Measurements from ENCODE around the gene PACS1. TPM values are rescaled to one million over a fixed set of nuclear protein-coding genes. Genes with fewer than 3 reads are reported as not detected.

Gene PACS1
- total RNA-seq, 1 donor from 2014 or later: 30.6 TPM

DNA sequence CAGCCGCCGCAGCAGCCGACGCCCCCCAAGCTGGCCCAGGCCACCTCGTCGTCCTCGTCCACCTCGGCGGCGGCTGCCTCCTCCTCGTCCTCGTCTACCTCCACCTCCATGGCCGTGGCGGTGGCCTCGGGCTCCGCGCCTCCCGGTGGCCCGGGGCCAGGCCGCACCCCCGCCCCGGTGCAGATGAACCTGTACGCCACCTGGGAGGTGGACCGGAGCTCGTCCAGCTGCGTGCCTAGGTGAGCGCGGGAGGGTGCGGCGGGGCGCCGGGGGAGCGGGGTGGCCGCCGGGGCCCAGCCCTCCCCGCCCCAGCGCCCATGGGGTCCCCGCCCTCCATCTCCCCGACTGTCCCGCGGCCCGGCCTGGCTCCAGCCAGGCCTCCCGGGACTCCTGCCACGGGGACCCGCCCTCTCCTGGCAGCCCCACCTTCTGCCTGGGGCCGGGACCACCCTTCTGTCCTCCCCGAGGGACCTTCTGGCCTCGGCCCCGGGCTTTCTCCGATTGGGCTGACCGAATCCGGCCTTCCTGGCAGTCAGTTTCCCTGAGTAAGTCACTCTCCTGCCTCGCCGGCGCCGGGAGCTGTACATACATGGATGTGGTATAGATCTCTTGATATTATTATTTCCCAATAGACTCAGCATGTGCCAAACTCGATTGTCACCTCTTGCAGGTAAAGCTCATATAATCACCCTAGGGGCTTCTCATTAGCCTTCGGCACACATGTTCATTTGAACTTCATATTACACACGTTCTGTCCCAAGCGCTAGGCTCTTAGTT is 720 bp downstream of the PACS1 start:
- TF ChIP-seq, protein P1, sequence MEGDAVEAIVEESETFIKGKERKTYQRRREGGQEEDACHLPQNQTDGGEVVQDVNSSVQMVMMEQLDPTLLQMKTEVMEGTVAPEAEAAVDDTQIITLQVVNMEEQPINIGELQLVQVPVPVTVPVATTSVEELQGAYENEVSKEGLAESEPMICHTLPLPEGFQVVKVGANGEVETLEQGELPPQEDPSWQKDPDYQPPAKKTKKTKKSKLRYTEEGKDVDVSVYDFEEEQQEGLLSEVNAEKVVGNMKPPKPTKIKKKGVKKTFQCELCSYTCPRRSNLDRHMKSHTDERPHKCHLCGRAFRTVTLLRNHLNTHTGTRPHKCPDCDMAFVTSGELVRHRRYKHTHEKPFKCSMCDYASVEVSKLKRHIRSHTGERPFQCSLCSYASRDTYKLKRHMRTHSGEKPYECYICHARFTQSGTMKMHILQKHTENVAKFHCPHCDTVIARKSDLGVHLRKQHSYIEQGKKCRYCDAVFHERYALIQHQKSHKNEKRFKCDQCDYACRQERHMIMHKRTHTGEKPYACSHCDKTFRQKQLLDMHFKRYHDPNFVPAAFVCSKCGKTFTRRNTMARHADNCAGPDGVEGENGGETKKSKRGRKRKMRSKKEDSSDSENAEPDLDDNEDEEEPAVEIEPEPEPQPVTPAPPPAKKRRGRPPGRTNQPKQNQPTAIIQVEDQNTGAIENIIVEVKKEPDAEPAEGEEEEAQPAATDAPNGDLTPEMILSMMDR (IDR thresholded peaks at IDR 0.05; ENCODE audit: partially characterized antibody, unreplicated experiment): no peak
- Mint-ChIP-seq H3K4me3 (ENCODE audit: unreplicated experiment) (peak overlapping the region; percentile 85), H3K27me3 (ENCODE audit: unreplicated experiment) (peaks cover 5% of the 10 kb centered on the region), H3K27ac (ENCODE audit: unreplicated experiment) (peak overlapping the region; percentile 33), H3K36me3 (ENCODE audit: unreplicated experiment) (peaks cover 4% of the 10 kb centered on the region), H3K9me3 (ENCODE audit: unreplicated experiment) (peaks cover 12% of the 10 kb centered on the region), H3K4me1 (ENCODE audit: low read depth, unreplicated experiment) (peaks cover 29% of the 10 kb centered on the region)
- DNase-seq: peak; percentile 48

DNA sequence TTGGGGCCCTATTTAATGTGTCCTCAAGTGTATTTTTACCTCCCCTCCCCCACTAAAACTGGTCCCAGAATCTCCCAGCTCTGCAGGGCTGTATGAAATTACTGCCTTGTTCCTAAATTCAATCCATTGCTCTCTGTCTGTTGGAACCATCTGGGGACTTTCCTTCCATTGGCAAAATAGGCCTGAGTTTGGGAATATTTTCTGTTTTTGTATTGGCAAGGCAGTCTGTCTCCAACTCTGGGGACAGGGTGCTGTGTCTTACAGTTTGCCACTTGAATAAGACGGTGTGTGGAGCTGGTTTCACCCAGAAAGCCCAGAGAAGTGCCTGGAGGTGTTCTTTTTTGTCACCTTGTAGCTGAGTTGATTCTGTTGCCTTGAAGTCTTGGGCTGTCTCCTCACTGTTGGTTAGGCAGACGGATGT is 1.3 kb downstream of the PACS1 start:
- peaks cover 12% of the 10 kb centered on the region for H3K9me3 Mint-ChIP-seq (ENCODE audit: unreplicated experiment)
- TF ChIP-seq, protein P1 (IDR thresholded peaks at IDR 0.05; ENCODE audit: partially characterized antibody, unreplicated experiment): no peak
- no peak for DNase-seq
- peaks cover 4% of the 10 kb centered on the region for H3K36me3 Mint-ChIP-seq (ENCODE audit: unreplicated experiment)
- peak overlapping the region; percentile 33 for H3K27ac Mint-ChIP-seq (ENCODE audit: unreplicated experiment)
- peak overlapping the region; percentile 85 for H3K4me3 Mint-ChIP-seq (ENCODE audit: unreplicated experiment)
- peaks cover 31% of the 10 kb centered on the region for H3K4me1 Mint-ChIP-seq (ENCODE audit: low read depth, unreplicated experiment)
- peaks cover 5% of the 10 kb centered on the region for H3K27me3 Mint-ChIP-seq (ENCODE audit: unreplicated experiment)

DNA sequence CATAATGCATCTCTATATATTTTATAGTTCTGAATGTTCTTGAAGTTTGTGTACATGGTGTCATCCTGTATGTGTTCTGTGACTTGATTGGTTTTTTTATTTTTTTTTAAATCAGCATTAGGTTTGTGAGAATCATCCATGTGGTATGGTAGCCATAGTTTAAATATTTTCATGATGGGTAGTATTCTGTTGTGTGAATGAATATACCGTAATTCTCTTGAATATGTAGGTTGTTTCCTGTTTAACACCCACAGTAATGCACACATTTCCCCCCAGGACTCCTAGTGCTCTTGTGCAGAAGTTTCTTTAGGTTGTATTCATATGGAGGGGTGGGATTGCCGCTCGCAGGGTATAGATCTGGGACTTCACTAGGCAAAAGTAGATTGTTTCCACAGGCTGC is 2.0 kb downstream of the PACS1 start:
- peaks cover 4% of the 10 kb centered on the region for H3K36me3 Mint-ChIP-seq (ENCODE audit: unreplicated experiment)
- DNase-seq: no peak
- H3K27ac Mint-ChIP-seq (ENCODE audit: unreplicated experiment): no peak overlapping the region
- peaks cover 5% of the 10 kb centered on the region for H3K27me3 Mint-ChIP-seq (ENCODE audit: unreplicated experiment)
- peak overlapping the region; percentile 85 for H3K4me3 Mint-ChIP-seq (ENCODE audit: unreplicated experiment)
- peaks cover 12% of the 10 kb centered on the region for H3K9me3 Mint-ChIP-seq (ENCODE audit: unreplicated experiment)
- TF ChIP-seq, protein P1 (IDR thresholded peaks at IDR 0.05; ENCODE audit: partially characterized antibody, unreplicated experiment): no peak
- H3K4me1 Mint-ChIP-seq (ENCODE audit: low read depth, unreplicated experiment): peaks cover 31% of the 10 kb centered on the region

DNA sequence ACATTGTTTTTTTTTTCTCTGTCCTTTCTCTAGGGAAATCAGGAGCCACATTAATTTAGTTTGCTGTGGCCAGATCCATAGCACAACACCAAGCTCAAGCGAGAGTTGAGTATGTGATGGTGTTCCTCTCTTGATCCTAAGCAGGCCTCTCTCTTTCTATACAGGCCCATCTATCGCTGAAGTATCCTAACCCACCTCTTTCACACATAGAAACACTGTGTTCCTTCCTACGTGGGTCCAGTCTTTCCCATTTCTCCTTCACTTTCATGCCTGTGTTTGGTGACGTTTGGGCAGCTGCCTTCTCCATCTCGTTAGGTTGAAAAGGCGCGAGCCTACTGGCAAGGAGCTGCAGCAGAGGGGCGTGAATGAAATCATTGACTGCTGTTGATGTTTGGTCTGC is 2.4 kb downstream of the PACS1 start:
- H3K9me3 Mint-ChIP-seq (ENCODE audit: unreplicated experiment): peaks cover 12% of the 10 kb centered on the region

DNA sequence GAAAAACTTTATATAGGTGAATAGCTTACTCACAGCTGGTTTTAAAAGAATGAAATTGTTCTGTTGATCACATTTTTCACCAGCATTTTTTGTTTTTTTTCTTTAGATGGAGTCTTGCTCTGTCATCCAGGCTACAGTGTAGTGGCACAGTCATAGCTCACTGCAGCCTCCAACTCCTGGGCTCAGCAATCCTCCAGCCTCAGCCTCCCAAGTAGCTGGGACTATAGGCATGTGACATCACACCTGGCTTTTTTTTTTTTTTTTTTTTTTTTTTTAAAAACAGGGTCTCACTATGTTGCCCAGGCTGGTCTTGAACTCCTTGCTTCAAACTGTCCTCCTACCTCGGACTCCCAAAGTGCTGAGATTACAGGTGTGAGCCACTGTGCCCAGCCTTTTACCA is 3.6 kb downstream of the PACS1 start:
- peaks cover 5% of the 10 kb centered on the region for H3K27me3 Mint-ChIP-seq (ENCODE audit: unreplicated experiment)
- no peak overlapping the region for H3K4me3 Mint-ChIP-seq (ENCODE audit: unreplicated experiment)
- TF ChIP-seq, protein P1 (IDR thresholded peaks at IDR 0.05; ENCODE audit: partially characterized antibody, unreplicated experiment): no peak
- H3K36me3 Mint-ChIP-seq (ENCODE audit: unreplicated experiment): peaks cover 4% of the 10 kb centered on the region
- no peak for DNase-seq
- H3K27ac Mint-ChIP-seq (ENCODE audit: unreplicated experiment): no peak overlapping the region
- H3K4me1 Mint-ChIP-seq (ENCODE audit: low read depth, unreplicated experiment): peaks cover 27% of the 10 kb centered on the region
- peaks cover 9% of the 10 kb centered on the region for H3K9me3 Mint-ChIP-seq (ENCODE audit: unreplicated experiment)

More for the DNA sequence above, 2.4 kb downstream of the PACS1 start:
- TF ChIP-seq, protein P1 (IDR thresholded peaks at IDR 0.05; ENCODE audit: partially characterized antibody, unreplicated experiment): no peak
- H3K36me3 Mint-ChIP-seq (ENCODE audit: unreplicated experiment): peaks cover 4% of the 10 kb centered on the region
- H3K4me3 Mint-ChIP-seq (ENCODE audit: unreplicated experiment): peak overlapping the region; percentile 45
- DNase-seq: no peak
- H3K4me1 Mint-ChIP-seq (ENCODE audit: low read depth, unreplicated experiment): peaks cover 31% of the 10 kb centered on the region
- H3K27me3 Mint-ChIP-seq (ENCODE audit: unreplicated experiment): peaks cover 5% of the 10 kb centered on the region
- H3K27ac Mint-ChIP-seq (ENCODE audit: unreplicated experiment): peak overlapping the region; percentile 42

Measured in glutamatergic neuron (in vitro differentiated cells).